GM19397 (cell line): ENCODE results near the gene CDKL4.
A peak's percentile ranks its signal among the peaks of the same experiment; 100 is the strongest.
"Not testable (repeated sequence)": the region's sequence is repeated elsewhere in the genome, so short reads cannot be mapped to it uniquely, and the experiment has no call there.

Experiments used
- ATAC-seq: cut with Tn5 transposase; IDR thresholded peaks from one replicate; pipeline ENCODE4 v1.9.1; 2021; ENCODE audit warnings: mild to moderate bottlenecking, moderate library complexity; ENCODE audit not compliant: unreplicated experiment

Gene CDKL4

GRCh38 chr2:39144416-39144815 is 99.4 kb downstream of the CDKL4 start:
- no peak for ATAC-seq

GRCh38 chr2:39142904-39143605 is 100.7 kb downstream of the CDKL4 start:
- no peak for ATAC-seq

DNA sequence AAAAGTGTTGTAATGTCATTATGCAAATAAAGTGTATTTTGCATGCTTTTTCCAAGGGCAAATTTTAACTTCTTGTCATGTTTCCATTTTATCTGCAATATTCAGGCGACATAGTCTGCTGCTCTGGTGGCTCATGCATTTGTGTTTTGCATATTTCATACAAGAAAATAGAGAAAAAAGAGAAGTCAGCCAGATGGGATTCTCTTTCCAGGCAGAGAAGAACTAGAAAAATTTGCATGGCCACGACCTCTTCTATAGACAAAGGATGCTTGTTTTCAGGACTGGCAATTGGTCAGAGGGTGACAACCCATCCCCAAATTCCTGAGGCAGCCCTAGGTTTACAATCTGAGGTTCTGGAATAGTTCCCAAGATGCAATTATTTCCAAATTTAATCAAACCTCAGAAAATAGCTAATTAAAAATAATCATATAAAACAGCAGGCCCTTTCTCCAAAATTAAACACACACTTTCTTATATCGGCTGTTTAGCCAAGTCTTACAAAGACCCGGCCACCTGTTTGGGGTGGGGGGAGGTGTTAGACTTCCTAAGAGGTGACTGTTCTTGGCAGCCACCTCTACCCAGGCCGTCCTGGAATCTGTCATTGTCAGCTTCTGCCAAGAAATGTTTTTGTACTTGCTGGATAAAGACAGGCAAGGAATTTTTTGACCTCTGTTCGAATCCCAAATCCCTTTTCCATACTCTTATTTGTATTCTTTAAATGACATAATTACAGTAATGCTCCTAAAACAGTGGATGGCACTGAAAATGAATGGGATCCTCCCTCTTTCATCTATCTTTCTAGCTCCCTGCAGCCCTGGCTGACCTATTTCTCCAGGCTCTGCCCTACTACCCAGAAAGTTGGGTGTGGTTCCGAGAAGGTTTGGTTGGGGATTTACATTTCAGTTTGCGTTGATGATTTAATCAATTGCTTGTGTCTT is 102.2 kb downstream of the CDKL4 start:
- no peak for ATAC-seq

GRCh38 chr2:39140948-39141333 is 102.8 kb downstream of the CDKL4 start:
- ATAC-seq: not testable (repeated sequence)

DNA sequence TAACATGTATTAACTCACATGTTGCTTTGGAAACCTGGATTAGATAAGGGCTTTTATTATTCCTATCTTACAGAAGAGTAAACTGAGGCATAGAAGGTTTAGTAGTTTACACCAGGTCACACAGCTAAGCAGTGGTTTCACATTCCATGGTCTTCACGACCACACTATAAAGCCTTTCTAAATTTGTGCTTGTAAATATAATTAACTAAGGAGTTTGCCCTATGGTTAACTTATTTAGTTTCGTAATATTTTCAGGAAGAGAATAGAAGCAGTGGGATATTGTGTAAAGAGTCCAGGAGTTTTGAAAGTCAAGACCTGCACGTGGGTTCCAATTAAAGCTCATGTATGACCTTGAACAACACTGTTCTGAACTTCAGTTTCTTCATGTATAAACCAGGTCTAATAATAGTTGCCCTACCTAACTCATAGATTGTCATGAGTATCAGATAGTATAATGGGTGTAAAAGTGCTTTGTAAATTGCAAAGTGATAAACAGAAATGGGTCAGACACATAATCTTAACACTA is 103.4 kb downstream of the CDKL4 start:
- ATAC-seq: no peak

- no peak for ATAC-seq
Measured at GRCh38 chr2:39139511-39140237, 104.1 kb downstream of the CDKL4 start.

GRCh38 chr2:39138837-39139211 is 104.9 kb downstream of the CDKL4 start:
- no peak for ATAC-seq

DNA sequence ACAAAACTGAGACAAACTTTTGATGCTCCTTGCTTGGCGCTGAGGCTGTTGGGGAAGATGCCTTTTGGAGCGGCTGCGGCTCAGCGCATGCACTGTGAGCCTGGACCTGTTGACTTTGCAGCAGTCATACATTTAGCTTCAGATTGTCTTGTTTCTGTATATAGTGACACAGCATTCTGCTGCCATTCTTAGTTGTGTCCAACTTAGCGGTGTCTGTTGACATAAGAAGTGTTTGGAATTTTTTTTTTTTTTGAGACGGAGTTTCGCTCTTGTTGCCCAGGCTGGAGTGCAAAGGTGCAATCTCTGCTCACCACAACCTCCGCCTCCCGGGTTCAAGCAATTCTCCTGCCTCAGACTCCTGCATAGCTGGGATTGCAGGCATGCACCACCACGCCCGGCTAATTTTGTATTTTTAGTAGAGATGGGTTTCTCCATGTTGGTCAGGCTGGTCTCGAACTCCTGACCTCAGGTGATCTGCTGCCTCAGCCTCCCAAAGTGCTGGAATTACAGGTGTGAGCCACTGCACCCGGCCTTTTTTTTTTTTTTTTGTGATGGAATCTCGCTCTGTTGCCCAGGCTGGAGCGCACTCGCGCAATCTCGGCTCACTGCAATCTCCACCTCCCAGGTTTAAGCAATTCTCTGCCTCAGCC is 105.5 kb downstream of the CDKL4 start:
- not testable (repeated sequence) for ATAC-seq

DNA sequence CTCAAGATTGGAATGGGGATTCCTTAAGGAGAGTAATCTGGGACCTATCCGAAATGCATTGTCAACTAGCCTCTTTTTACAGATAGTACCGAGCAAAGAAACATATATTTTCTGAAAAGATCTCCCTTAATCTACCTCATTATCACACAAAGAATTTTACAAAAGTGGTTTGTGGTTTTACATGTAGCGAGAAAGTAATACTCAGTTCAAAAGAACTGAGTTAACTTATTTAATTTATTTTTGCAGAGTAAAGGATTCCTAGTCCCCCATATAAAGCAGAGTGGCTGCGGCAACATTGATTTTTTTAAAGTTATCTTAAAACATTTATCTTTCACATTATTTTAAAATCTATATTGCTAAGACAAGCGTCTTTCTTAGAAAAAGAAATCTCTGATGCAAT is 107.0 kb downstream of the CDKL4 start:
- ATAC-seq: no peak

- no peak for ATAC-seq
Measured at GRCh38 chr2:39135690-39136259, 108.0 kb downstream of the CDKL4 start.

- no peak for ATAC-seq
Measured at GRCh38 chr2:39133215-39133851, 110.4 kb downstream of the CDKL4 start.

DNA sequence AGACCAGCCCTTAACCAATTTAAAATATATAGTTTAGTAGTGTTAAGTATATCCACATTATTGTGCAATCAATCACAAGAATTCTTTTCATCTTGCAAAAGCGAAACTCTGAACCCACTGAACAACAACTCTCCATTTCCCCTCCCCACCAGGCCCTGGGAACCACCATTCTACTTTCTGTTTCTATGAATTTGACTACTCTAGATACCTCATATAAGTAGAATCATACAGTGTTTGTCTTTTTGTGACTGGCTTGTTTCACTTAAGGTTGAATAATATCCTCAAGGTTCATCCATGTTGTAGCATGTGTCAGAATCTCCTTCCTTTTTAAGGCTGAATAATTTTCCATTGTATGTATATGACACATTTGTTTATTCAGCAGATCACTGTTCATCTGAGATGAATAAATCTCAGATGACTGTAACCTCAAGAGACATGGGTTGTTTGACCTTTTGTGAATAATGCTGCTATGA is 114.8 kb downstream of the CDKL4 start:
- ATAC-seq: peak; percentile 49

DNA sequence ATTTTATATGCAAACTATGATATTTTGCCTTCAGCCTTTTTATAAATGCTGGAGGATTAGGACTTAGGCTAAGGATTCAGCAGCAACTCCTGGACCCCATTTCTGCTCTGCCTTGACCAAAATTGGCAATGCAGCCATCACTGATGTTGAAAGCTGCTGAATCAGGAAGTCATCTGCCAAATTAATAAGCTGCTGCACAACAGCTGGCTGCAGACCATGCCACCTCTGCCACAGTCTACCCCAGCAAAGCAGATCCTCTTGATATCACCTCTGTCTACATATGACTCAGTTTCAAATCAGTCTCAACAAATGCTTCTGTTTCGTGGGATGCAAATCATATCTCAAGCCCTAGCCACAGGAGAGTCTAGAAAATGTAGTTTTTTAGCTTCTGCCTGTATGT is 115.8 kb downstream of the CDKL4 start:
- peak; percentile 34 for ATAC-seq
